Bronchus fibroblast of lung (primary cell): Measurements from ENCODE around the gene TMEM121B. TPM values are rescaled to one million over a fixed set of nuclear protein-coding genes. Genes with fewer than 3 reads are reported as not detected.

ENCODE experiments used
- total RNA-seq: library from RNA; depleted of rRNA; stranded (reverse); fragments of >200 nt; gene quantifications from 2 replicates; pipeline ENCODE4 v1.2.3, GENCODE V29; 2015

TMEM121B gene
- total RNA-seq: under 0.01 and 0.17 TPM in 2 replicates

DNA sequence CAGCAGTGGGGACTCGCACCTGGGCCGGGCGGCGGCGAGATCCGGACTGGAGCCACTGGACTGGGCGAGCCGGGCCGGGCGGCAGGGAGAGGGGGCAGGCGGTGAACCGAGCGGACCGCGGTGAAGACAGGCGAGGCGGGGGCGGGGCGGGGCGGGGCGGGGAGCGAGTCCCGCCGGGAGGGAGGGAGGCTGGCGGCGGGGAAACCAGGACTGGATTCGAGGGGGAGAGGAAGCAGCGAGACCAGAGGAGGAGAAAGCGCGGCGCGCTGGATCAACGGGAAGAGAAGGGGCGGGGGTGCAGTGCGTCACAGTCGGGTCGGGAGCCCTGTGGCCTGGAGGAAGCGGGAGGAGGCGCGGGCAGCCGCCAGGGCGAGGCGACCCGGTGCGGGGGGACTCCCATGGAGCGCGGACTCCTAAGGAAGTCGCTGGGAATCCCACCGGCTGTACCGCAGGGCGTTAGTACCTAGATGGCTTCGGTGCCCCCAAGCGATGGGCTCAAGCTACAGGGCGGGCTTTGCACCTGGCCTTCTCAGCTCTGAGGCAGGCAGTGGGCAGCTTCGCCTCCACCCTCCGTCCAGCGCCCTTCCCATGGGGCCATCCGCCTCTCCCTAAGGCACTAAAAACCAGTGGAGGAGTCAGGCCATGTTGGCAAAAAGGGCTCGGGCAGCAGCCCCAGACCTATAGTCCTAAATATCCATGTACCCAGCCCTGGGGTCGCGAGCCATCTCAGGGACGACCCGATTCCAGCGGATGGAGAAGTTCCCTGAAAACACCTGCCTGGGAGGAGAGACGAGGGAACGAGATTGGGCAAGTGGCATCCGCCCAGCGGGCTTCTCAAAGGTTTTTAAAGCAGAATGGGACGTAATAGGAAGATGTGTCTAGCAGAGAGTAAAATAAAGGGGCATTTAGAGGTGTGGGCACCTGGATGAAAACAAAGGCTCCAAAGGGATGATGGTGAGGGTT is at the start of gene TMEM121B:
TSS of gene TMEM121B (minus strand) at position 128 of the 963 bp plus-strand sequence. CDS start 233 bp downstream, outside the sequence.

DNA sequence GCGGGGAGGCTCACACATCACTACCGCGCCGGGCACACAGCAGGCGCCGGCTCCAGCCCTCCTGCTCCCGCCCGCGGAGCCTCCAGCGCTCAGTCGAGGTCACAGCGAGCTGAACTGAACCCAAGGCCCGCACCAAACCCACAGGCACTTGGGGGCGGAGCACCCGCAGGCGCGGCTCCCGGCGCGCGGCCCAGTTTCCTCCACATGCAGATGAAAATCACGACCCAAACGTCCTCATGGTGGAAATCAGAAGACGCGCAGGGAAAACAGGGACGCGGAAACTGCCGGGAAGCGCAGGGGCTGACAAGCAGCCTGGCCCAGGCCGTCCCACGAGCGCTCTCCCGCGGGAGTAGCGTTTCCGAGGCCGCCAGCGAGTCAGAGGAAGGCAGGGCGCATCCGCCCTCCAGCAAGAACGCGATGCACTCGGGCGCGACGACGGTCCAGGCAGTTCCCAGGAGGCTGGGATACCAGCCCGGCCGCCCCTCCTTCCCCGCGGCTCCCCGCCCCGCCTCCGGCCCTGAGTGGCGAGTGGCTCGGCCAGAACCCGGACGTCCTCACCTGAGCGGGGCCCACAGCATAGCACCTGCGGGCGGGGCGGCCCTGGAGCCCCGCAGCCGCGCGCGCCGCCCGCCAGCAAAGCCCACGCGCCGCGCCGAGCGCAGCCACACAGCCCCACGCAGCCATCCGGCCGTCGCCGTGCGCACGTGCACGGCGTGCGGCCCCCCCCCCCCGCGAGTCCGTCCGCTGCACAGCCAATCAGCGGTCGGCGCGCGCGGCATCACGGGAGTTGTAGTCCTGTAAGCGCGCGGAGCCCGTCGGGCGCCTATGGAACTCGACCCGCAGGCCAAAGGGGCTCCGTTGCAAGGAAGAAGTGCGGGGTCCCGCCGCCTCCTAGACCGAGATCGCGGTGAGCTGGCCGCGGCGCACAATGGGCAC is 37.7 kb upstream of the TMEM121B start, which contains the start of gene HDHD5:
TSS of gene HDHD5 (minus strand) at position 710 of the 936 bp plus-strand sequence. CDS start at position 684, 26 bp downstream.

DNA sequence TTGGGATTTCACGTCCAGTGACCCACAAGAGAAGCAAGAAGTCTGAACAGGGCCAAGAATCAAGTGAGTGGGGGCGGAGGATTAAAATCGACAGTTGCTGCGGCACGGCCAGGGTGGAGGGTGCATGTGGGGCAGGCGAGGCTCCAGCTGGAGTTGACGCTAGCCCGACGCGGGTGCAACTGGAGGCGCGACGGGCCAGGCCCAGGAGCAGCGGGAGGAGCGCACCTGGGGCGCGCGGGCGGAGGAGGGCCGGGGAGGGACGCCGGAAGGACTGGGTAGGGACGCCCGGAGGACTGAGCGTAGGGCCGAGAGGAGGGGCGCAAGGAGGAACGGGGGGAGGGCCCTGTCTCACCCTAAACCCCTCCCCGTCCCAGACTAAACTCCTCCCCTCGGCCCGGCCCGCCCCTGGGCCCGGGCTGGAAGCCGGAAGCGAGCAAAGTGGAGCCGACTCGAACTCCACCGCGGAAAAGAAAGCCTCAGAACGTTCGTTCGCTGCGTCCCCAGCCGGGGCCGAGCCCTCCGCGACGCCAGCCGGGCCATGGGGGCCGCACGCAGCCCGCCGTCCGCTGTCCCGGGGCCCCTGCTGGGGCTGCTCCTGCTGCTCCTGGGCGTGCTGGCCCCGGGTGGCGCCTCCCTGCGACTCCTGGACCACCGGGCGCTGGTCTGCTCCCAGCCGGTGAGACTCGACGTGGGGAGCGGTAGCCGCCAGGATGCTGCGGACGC is 36.4 kb downstream of the TMEM121B start, which contains the start of gene IL17RA:
TSS of gene IL17RA (plus strand) at position 447 of the 723 bp plus-strand sequence. CDS start at position 539, 92 bp downstream.

Other genes with a start within 250 kb of the TMEM121B start
- gene GAB4, start 113.1 kb downstream of the TMEM121B start, total RNA-seq: not detected in 2 replicates
- 6.5 and 8.6 TPM in 2 replicates for gene IL17RA, start 36.4 kb downstream of the TMEM121B start, total RNA-seq
- 38.5 and 42.7 TPM in 2 replicates for gene HDHD5, start 37.9 kb upstream of the TMEM121B start, total RNA-seq
- gene ADA2, start 98.1 kb upstream of the TMEM121B start, total RNA-seq: 9.5 and 9.8 TPM in 2 replicates
- gene CECR2, start 248.1 kb upstream of the TMEM121B start, total RNA-seq: 0.15 and 0.17 TPM in 2 replicates